Mucosa of rectum (tissue), 2 donors: ENCODE data around the gene UBE3D.

Source experiments
- H3K27ac ChIP-seq, 2 donors: one replicate each; pipeline ENCODE4 v1.7.0; 2013; ENCODE audit warnings: inconsistent platforms in 2 of 2, low read depth in 2 of 2, low read length in 2 of 2
- H3K27me3 ChIP-seq, 2 donors: one replicate each; pipeline ENCODE4 v1.7.0; 2013; ENCODE audit warnings: low read length in 2 of 2; ENCODE audit not compliant: control insufficient read depth in 2 of 2, insufficient read depth in 2 of 2
- H3K36me3 ChIP-seq, 2 donors: one replicate each; pipeline ENCODE4 v1.7.0; 2013; ENCODE audit warnings: low read length in 2 of 2; ENCODE audit not compliant: control insufficient read depth in 2 of 2, insufficient read depth in 2 of 2
- H3K4me1 ChIP-seq, 2 donors: one replicate each; pipeline ENCODE4 v1.7.0; 2013; ENCODE audit warnings: low read length in 2 of 2, mild to moderate bottlenecking in 1 of 2; ENCODE audit not compliant: control insufficient read depth in 2 of 2, insufficient read depth in 2 of 2
- H3K4me3 ChIP-seq, 2 donors: one replicate each; pipeline ENCODE4 v1.7.0; 2013; ENCODE audit warnings: low read length in 2 of 2
- H3K9ac ChIP-seq, 2 donors: one replicate each; pipeline ENCODE4 v1.7.0; 2013; ENCODE audit warnings: low read length in 2 of 2, low read depth in 1 of 2, mild to moderate bottlenecking in 1 of 2
- H3K9me3 ChIP-seq, 2 donors: one replicate each; pipeline ENCODE4 v1.7.0; 2013; ENCODE audit warnings: low read length in 2 of 2; ENCODE audit not compliant: control insufficient read depth in 2 of 2
- donor health status: healthy.
- donor health status: Normal muscosa, but diverticular disease.

The UBE3D gene

GRCh38 chr6:83057705-83058321 lies 7.8 kb downstream of the UBE3D start:
- Histone ChIP-seq H3K4me3 (no peak overlapping the region), H3K9ac (no peak overlapping the region), H3K27me3 (no peaks in the 10 kb centered on the region), H3K36me3 (peaks cover 0 to 2% of the 10 kb centered on the region in 2 donors), H3K27ac (no peak overlapping the region), H3K4me1 (no peaks in the 10 kb centered on the region), H3K9me3 (no peaks in the 10 kb centered on the region)

- Histone ChIP-seq H3K4me3 (no peak overlapping the region), H3K27ac (no peak overlapping the region), H3K27me3 (no peaks in the 10 kb centered on the region), H3K9ac (no peak overlapping the region), H3K9me3 (no peaks in the 10 kb centered on the region), H3K4me1 (no peaks in the 10 kb centered on the region), H3K36me3 (peaks cover 0 to 2% of the 10 kb centered on the region in 2 donors)
These were observed 10.2 kb downstream of the UBE3D start for GRCh38 chr6:83055366-83055964.

GRCh38 chr6:83053678-83054077 lies 12.0 kb downstream of the UBE3D start:
- no peak overlapping the region for H3K27ac ChIP-seq
- peaks cover 0 to 2% of the 10 kb centered on the region in 2 donors for H3K36me3 ChIP-seq

GRCh38 chr6:83051377-83052172 lies 14.1 kb downstream of the UBE3D start:
- H3K9ac ChIP-seq: no peak overlapping the region

More at GRCh38 chr6:83053678-83054077, 12.0 kb downstream of the UBE3D start:
- H3K27me3 ChIP-seq: no peaks in the 10 kb centered on the region
- no peak overlapping the region for H3K9ac ChIP-seq
- H3K4me1 ChIP-seq: no peaks in the 10 kb centered on the region
- H3K9me3 ChIP-seq: no peaks in the 10 kb centered on the region
- no peak overlapping the region for H3K4me3 ChIP-seq

GRCh38 chr6:83047065-83047754 lies 18.4 kb downstream of the UBE3D start:
- H3K27ac ChIP-seq: no peak overlapping the region
- no peaks in the 10 kb centered on the region for H3K27me3 ChIP-seq
- no peaks in the 10 kb centered on the region for H3K4me1 ChIP-seq
- H3K4me3 ChIP-seq: no peak overlapping the region
- H3K36me3 ChIP-seq: peaks cover 0 to 5% of the 10 kb centered on the region in 2 donors
- no peak overlapping the region for H3K9ac ChIP-seq
- no peaks in the 10 kb centered on the region for H3K9me3 ChIP-seq

More at GRCh38 chr6:83051377-83052172, 14.1 kb downstream of the UBE3D start:
- H3K4me3 ChIP-seq: no peak overlapping the region
- H3K4me1 ChIP-seq: no peaks in the 10 kb centered on the region
- no peak overlapping the region for H3K27ac ChIP-seq
- H3K9me3 ChIP-seq: no peaks in the 10 kb centered on the region
- no peaks in the 10 kb centered on the region for H3K27me3 ChIP-seq
- peaks cover 0 to 1% of the 10 kb centered on the region in 2 donors for H3K36me3 ChIP-seq

- no peak overlapping the region for H3K9ac ChIP-seq
- H3K36me3 ChIP-seq: peaks cover 0 to 5% of the 10 kb centered on the region in 2 donors
- no peaks in the 10 kb centered on the region for H3K9me3 ChIP-seq
- no peak overlapping the region for H3K4me3 ChIP-seq
- H3K27ac ChIP-seq: no peak overlapping the region
- no peaks in the 10 kb centered on the region for H3K4me1 ChIP-seq
- no peaks in the 10 kb centered on the region for H3K27me3 ChIP-seq
These were observed 21.4 kb downstream of the UBE3D start for GRCh38 chr6:83044091-83044768.

- peaks cover 0 to 5% of the 10 kb centered on the region in 2 donors for H3K36me3 ChIP-seq
- H3K9ac ChIP-seq: no peak overlapping the region
- H3K4me3 ChIP-seq: no peak overlapping the region
- no peak overlapping the region for H3K27ac ChIP-seq
- H3K4me1 ChIP-seq: no peaks in the 10 kb centered on the region
- no peaks in the 10 kb centered on the region for H3K27me3 ChIP-seq
- no peaks in the 10 kb centered on the region for H3K9me3 ChIP-seq
These were observed 23.1 kb downstream of the UBE3D start for GRCh38 chr6:83042467-83043053.

- Histone ChIP-seq H3K27ac (no peak overlapping the region), H3K27me3 (no peaks in the 10 kb centered on the region), H3K36me3 (no peaks in the 10 kb centered on the region), H3K9me3 (no peaks in the 10 kb centered on the region), H3K4me3 (no peak overlapping the region), H3K9ac (no peak overlapping the region), H3K4me1 (no peaks in the 10 kb centered on the region)
These were observed 27.4 kb downstream of the UBE3D start for GRCh38 chr6:83038246-83038645.

GRCh38 chr6:83031689-83032088 lies 34.0 kb downstream of the UBE3D start:
- Histone ChIP-seq H3K4me3 (no peak overlapping the region), H3K36me3 (peaks cover 0 to 3% of the 10 kb centered on the region in 2 donors), H3K27ac (no peak overlapping the region), H3K9ac (no peak overlapping the region), H3K27me3 (no peaks in the 10 kb centered on the region), H3K9me3 (peaks cover 3 to 4% of the 10 kb centered on the region in 2 donors), H3K4me1 (no peaks in the 10 kb centered on the region)
